OCI-LY7 (cell line): Measurements from ENCODE around the gene IGIP. TPM values are rescaled to one million over a fixed set of nuclear protein-coding genes. Genes with fewer than 3 reads are reported as not detected.

ENCODE experiments used
- BruUV-seq: library from RNA; stranded (reverse); fragments of 400-500 nt; replicated peaks from 2 replicates; lab custom pipeline; 2021; lab: Mats Ljungman, UMichigan
- CTCF ChIA-PET: fragments of 300-600 bp; sonication (Branson Sonifier 250); formaldehyde crosslinking; loops from one replicate; lab custom pipeline; 2022; ENCODE audit warnings: antibody characterized with exemption; ENCODE audit not compliant: unreplicated experiment; lab: Charles Lee
- POLR2A ChIA-PET: fragments of 300-600 bp; sonication (Branson Sonifier 250); formaldehyde crosslinking; loops from one replicate; lab custom pipeline; 2022; ENCODE audit warnings: antibody characterized with exemption; lab: Charles Lee
- DNase-seq: peaks from one replicate; pipeline ENCODE4 v3.0.0-alpha.2; 2015; ENCODE audit warnings: low spot score
- H2AFZ ChIP-seq: fragments of 200-600 bp; sonication (generic), shearing (Covaris generic); 2 replicates; pipeline ENCODE4 v1.6.1; 2014; ENCODE audit warnings: mild to moderate bottlenecking, antibody characterized with exemption, low read length, moderate library complexity
- H3K27ac ChIP-seq: fragments of 200-600 bp; sonication (generic); 2 replicates; pipeline ENCODE4 v1.5.1; 2014; ENCODE audit warnings: mixed run types, low read depth, mild to moderate bottlenecking, moderate library complexity, low read length, inconsistent platforms; ENCODE audit not compliant: poor library complexity, severe bottlenecking
- H3K36me3 ChIP-seq: fragments of 200-600 bp; sonication (generic); 2 replicates; pipeline ENCODE4 v1.6.1; 2014; ENCODE audit warnings: mild to moderate bottlenecking, antibody characterized with exemption, low read length, moderate library complexity, mixed read lengths; ENCODE audit not compliant: insufficient read depth
- H3K4me1 ChIP-seq: fragments of 200-600 bp; sonication (generic); 2 replicates; pipeline ENCODE4 v1.5.1; 2014; ENCODE audit warnings: mild to moderate bottlenecking, low read length; ENCODE audit not compliant: insufficient read depth, poor library complexity, severe bottlenecking
- H3K4me2 ChIP-seq: fragments of 200-600 bp; sonication (generic); 2 replicates; pipeline ENCODE4 v1.6.1; 2014; ENCODE audit warnings: mild to moderate bottlenecking, low read length
- H3K4me3 ChIP-seq: fragments of 200-600 bp; sonication (generic); 2 replicates; pipeline ENCODE4 v1.5.1; 2014; ENCODE audit warnings: mild to moderate bottlenecking, low read depth, low read length; ENCODE audit not compliant: poor library complexity, severe bottlenecking
- H3K79me2 ChIP-seq: fragments of 200-600 bp; sonication (generic); 2 replicates; pipeline ENCODE4 v1.6.1; 2016; ENCODE audit warnings: low read depth, mild to moderate bottlenecking, low read length, moderate library complexity, mixed read lengths; ENCODE audit not compliant: insufficient read depth
- H3K9me2 ChIP-seq: fragments of 200-600 bp; sonication (generic); 2 replicates; pipeline ENCODE4 v1.6.1; 2016; ENCODE audit warnings: mild to moderate bottlenecking, low read length, mixed read lengths; ENCODE audit not compliant: insufficient read depth
- H3K9me3 ChIP-seq: fragments of 200-600 bp; sonication (generic); 2 replicates; pipeline ENCODE4 v1.6.1; 2014; ENCODE audit warnings: mild to moderate bottlenecking, mixed run types, low read length, mixed read lengths
- H4K20me1 ChIP-seq: fragments of 200-600 bp; sonication (generic); 2 replicates; pipeline ENCODE4 v1.6.1; 2014; ENCODE audit warnings: mild to moderate bottlenecking, antibody characterized with exemption, low read length, moderate library complexity, mixed read lengths; ENCODE audit not compliant: insufficient read depth
- CTCF ChIP-seq: fragments of 200-600 bp; sonication (generic); conservative IDR thresholded peaks from 2 replicates; pipeline ENCODE4 v1.5.1; 2014; ENCODE audit warnings: mild to moderate bottlenecking, antibody characterized with exemption, low read length, moderate library complexity, mixed read lengths
- EZH2phosphoT487 ChIP-seq: fragments of 200-600 bp; sonication (generic); IDR thresholded peaks from 2 replicates; pipeline ENCODE4 v1.6.1; 2018; ENCODE audit warnings: low read depth, borderline replicate concordance, mild to moderate bottlenecking, mixed run types, antibody characterized with exemption, low read length, moderate library complexity, mixed read lengths
- intact Hi-C: fragments of 100-400 bp; cut with micrococcal nuclease; formaldehyde crosslinking; loops from one replicate; pipeline ENCODE4 v1.10.0; 2022; ENCODE audit not compliant: unreplicated experiment
- total RNA-seq, 2 experiments: library from RNA; depleted of rRNA in 1 of 2; stranded (reverse); fragments of >200 nt in 1 of 2; shearing (Covaris generic) in 1 of 2; gene quantifications; 2 replicates each; pipeline ENCODE4 v1.2.3, GENCODE V29; 2014 to 2022

Gene IGIP
- total RNA-seq, 2 experiments from 2014 or later: 3.3 to 4.9 TPM

DNA sequence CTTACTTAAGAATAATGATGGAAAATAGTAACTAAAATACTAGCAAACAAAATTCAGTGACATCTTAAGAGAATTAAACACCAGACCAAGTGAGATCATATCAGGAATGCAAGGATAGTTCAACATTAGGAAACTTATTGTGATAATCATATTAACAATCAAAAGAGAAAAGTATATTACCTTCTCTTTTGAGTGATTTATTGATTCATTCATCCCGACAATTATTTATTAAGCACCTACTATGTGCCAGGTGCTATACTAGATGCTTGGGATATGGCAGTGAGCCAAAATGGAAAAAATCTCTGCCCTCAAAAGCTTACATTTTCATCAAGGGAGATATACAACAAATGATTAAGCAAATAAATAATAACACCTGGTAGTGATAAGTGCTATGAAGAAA, 35.5 kb upstream of the IGIP start:
- intact Hi-C loops: no loop called here
- H3K9me3 ChIP-seq: peaks cover 15% of the 10 kb centered on the region; the same call in 1 of the 2 replicates
- no peak for DNase-seq
- no peak overlapping the region for H2AFZ ChIP-seq
- no peak for TF ChIP-seq EZH2phosphoT487
- no peak for TF ChIP-seq CTCF
- H3K9me2 ChIP-seq: no peaks in the 10 kb centered on the region
- ChIA-PET POLR2A (no interaction called here), CTCF (no interaction called here)
- H3K4me2 ChIP-seq: no peak overlapping the region
- no peaks in the 10 kb centered on the region for H3K4me1 ChIP-seq
- H3K27ac ChIP-seq: no peak overlapping the region
- no peak overlapping the region for H3K4me3 ChIP-seq
- no TSS peak for BruUV-seq
- no peaks in the 10 kb centered on the region for H4K20me1 ChIP-seq
- H3K79me2 ChIP-seq: no peaks in the 10 kb centered on the region
- no peaks in the 10 kb centered on the region for H3K36me3 ChIP-seq

- ChIA-PET CTCF (no interaction called here), POLR2A (no interaction called here)
- Histone ChIP-seq H3K36me3 (no peaks in the 10 kb centered on the region), H3K4me2 (no peak overlapping the region), H3K79me2 (no peaks in the 10 kb centered on the region), H3K4me3 (no peak overlapping the region), H3K27ac (no peak overlapping the region), H2AFZ (no peak overlapping the region), H3K9me2 (no peaks in the 10 kb centered on the region), H4K20me1 (no peaks in the 10 kb centered on the region), H3K9me3 (peaks cover 15% of the 10 kb centered on the region; the same call in 1 of the 2 replicates), H3K4me1 (no peaks in the 10 kb centered on the region)
- intact Hi-C loops: no loop called here
- no peak for TF ChIP-seq EZH2phosphoT487
- BruUV-seq: no TSS peak
- DNase-seq: no peak
Observed at GRCh38 chr5:140093179-140093578, 32.6 kb upstream of the IGIP start.

- no peak for TF ChIP-seq CTCF
- no peak for TF ChIP-seq EZH2phosphoT487
- no peak overlapping the region for H3K4me2 ChIP-seq
- no peaks in the 10 kb centered on the region for H3K79me2 ChIP-seq
- no peak overlapping the region for H3K27ac ChIP-seq
- ChIA-PET POLR2A (interaction anchor here (1.1 kb wide), 1 partner anchor 19 kb away, joined by 3 read pairs; no protein-coding TSS in a partner anchor), CTCF (no interaction called here)
- intact Hi-C loops: no loop called here
- no peak for DNase-seq
- H4K20me1 ChIP-seq: no peaks in the 10 kb centered on the region
- H2AFZ ChIP-seq: no peak overlapping the region
- no peaks in the 10 kb centered on the region for H3K9me2 ChIP-seq
- no TSS peak for BruUV-seq
- H3K36me3 ChIP-seq: no peaks in the 10 kb centered on the region
- peaks cover 15% of the 10 kb centered on the region; the same call in 1 of the 2 replicates for H3K9me3 ChIP-seq
- no peaks in the 10 kb centered on the region for H3K4me1 ChIP-seq
- no peak overlapping the region for H3K4me3 ChIP-seq
Observed at GRCh38 chr5:140093866-140094265, 31.9 kb upstream of the IGIP start.
